Esophagus muscularis mucosa (tissue), 3 donors: ENCODE data around the gene SOX10.

Experiments used
- CTCF ChIP-seq, 3 experiments: fragments of 200-600 bp in 2 of 3; fragments of 450-650 bp in 1 of 3; sonication (generic) in 2 of 3; IDR thresholded peaks; one replicate each; pipeline ENCODE4 v1.5.1; 2017 to 2019; ENCODE audit warnings: antibody characterized with exemption in 3 of 3, mild to moderate bottlenecking in 2 of 3, moderate library complexity in 1 of 3
- POLR2AphosphoS5 ChIP-seq, 2 donors: sonication (generic); formaldehyde crosslinking; IDR thresholded peaks; one replicate each; pipeline ENCODE4 v1.6.1; 2017; ENCODE audit warnings: antibody characterized with exemption in 2 of 2

- TF ChIP-seq POLR2AphosphoS5 (IDR thresholded peaks at IDR 0.05) = no peak
- no peak for TF ChIP-seq CTCF (IDR thresholded peaks at IDR 0.05)
Measured at GRCh38 chr22:37929390-37929789, 55.0 kb downstream of the SOX10 start.
